ENCODE measurements around the gene CHST2.
"Not testable (repeated sequence)": the region's sequence is repeated elsewhere in the genome, so short reads cannot be mapped to it uniquely, and the experiment has no call there.

Gene CHST2

GRCh38 chr3:143119009-143119914, at the start of gene CHST2:
Gene CHST2, plus strand, starts transcription at chr3:143119771. Its CDS starts 1,046 bp downstream, at chr3:143120817.
- DNase-seq (ENCODE audit: low read depth), result no peak

- DNase-seq (ENCODE audit: low read depth), result no peak
These were observed 48.5 kb upstream of the CHST2 start for GRCh38 chr3:143070977-143071551.

GRCh38 chr3:143071776-143072175, 47.8 kb upstream of the CHST2 start:
- DNase-seq (ENCODE audit: low read depth), result no peak

- DNase-seq (ENCODE audit: low read depth), result not testable (repeated sequence)
These were observed 47.1 kb upstream of the CHST2 start for GRCh38 chr3:143072298-143073020.

GRCh38 chr3:143073541-143073940, 46.0 kb upstream of the CHST2 start:
- DNase-seq (ENCODE audit: low read depth), result not testable (repeated sequence)

GRCh38 chr3:143073983-143074382, 45.6 kb upstream of the CHST2 start:
- not testable (repeated sequence) for DNase-seq (ENCODE audit: low read depth)

- no peak for DNase-seq (ENCODE audit: low read depth)
These were observed 40.7 kb upstream of the CHST2 start for GRCh38 chr3:143078883-143079282.

GRCh38 chr3:143080196-143080595, 39.4 kb upstream of the CHST2 start:
- no peak for DNase-seq (ENCODE audit: low read depth)

GRCh38 chr3:143081365-143081764, 38.2 kb upstream of the CHST2 start:
- no peak for DNase-seq (ENCODE audit: low read depth)

GRCh38 chr3:143081844-143082778, 37.5 kb upstream of the CHST2 start:
- no peak for DNase-seq (ENCODE audit: low read depth)

GRCh38 chr3:143083781-143084180, 35.8 kb upstream of the CHST2 start:
- no peak for DNase-seq (ENCODE audit: low read depth)

GRCh38 chr3:143084856-143085731, 34.5 kb upstream of the CHST2 start:
- peak; percentile 93 for DNase-seq (ENCODE audit: low read depth)

GRCh38 chr3:143088835-143089234, 30.7 kb upstream of the CHST2 start:
- no peak for DNase-seq (ENCODE audit: low read depth)

GRCh38 chr3:143089965-143090364, 29.6 kb upstream of the CHST2 start:
- DNase-seq (ENCODE audit: low read depth), result no peak

GRCh38 chr3:143090486-143090885, 29.1 kb upstream of the CHST2 start:
- no peak for DNase-seq (ENCODE audit: low read depth)

- no peak for DNase-seq (ENCODE audit: low read depth)
These were observed 28.4 kb upstream of the CHST2 start for GRCh38 chr3:143090976-143091837.

- DNase-seq (ENCODE audit: low read depth), result no peak
These were observed 27.4 kb upstream of the CHST2 start for GRCh38 chr3:143092191-143092590.

GRCh38 chr3:143095813-143096212, 23.8 kb upstream of the CHST2 start:
- DNase-seq (ENCODE audit: low read depth), result no peak

GRCh38 chr3:143098032-143098764, 21.4 kb upstream of the CHST2 start:
- DNase-seq (ENCODE audit: low read depth), result no peak

Measured in CMK (cell line).